DMS79 treated with DMSO at 0.1 percent for 48 hours (cell line): ENCODE results near the gene ZNF22.
A peak's percentile ranks its signal among the peaks of the same experiment; 100 is the strongest.

Source experiments
- DNase-seq: peaks from one replicate; lab custom pipeline; 2025; lab: John Stamatoyannopoulos, UW

Gene ZNF22

DNA sequence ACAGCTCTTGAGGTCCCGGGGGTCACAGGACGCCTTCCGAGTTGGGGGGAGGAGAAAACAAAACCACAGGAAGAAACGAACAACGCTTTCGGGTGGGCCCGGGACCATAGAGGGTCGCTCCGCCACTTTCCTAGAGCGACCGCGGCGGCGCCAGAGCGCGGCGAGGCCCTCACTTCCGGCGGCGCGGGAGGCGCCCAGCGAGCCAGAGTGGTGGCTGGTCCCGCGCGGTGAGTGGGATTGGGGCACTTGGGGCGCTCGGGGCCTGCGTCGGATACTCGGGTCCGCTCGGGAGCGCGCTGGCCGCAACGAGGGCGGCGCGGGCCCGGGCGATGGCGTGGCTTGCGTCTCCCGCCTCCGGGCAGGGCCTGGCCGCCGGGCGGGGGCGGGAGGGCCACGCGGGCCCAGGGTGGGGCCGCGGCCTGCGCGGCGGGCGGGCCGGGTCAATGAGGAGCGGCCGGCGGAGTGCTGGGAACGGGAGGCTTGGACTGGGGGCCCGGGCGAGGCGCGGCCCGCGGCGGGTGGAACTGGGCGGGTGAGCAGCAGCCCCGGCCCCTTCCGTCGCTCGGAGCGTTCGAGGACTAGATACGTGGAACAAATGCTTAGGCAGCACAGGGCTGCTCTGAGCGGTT, at the start of gene ZNF22:
Gene ZNF22, plus strand, starts transcription at position 172 of the 629 bp plus-strand sequence. CDS start 2,446 bp downstream, outside the sequence.
- peak; percentile 29 for DNase-seq

GRCh38 chr10:44951576-44952226, 49.0 kb upstream of the ZNF22 start:
- no peak for DNase-seq

DNA sequence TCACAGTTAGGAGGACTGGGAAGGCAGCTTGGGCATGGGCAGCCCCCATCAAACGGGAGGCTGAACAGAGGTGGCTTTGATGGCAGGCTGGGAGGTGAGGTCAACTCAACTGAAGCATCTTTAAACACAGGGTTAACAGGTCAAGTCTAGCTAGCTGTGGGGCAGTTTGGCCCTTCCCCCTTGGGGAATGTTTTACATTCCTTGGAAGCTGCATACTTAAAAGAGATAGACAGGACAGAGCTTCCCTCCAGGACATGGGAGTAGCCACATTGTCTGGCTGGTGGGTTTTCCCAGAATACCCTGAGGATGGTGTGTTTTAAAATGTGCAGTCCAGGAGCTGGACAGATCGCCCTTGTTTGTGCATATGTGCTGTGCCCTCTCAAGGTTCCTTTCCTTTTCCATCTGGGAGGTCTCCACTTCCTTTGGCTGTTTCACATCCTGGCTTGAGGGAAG, 47.9 kb upstream of the ZNF22 start:
- DNase-seq: no peak

GRCh38 chr10:44954042-44954441, 46.7 kb upstream of the ZNF22 start:
- DNase-seq: peak; percentile 5

DNA sequence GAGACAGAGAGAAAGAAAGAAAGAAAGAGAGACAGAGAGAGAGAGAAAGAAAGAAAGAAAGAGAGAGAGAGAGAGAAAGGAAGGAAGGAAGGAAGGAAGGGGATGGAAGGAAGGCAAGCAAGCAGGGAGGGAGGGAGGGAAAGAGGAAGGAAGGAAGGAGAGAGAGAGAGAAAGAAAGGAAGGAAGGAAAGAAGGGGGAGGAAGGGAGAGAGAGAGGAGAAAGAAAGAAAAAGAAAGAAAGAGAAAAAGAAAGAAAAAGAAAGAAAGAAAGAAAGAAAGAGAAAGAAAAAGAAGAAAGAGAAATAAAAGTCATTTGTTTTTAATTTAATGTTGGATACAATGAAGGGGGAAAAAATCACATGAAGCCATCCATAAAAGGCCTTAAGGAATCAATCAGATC, 45.8 kb upstream of the ZNF22 start:
- DNase-seq: no peak

- DNase-seq: no peak
Observed at GRCh38 chr10:44955413-44956070, 45.2 kb upstream of the ZNF22 start.

GRCh38 chr10:44956226-44956625, 44.5 kb upstream of the ZNF22 start:
- no peak for DNase-seq

DNA sequence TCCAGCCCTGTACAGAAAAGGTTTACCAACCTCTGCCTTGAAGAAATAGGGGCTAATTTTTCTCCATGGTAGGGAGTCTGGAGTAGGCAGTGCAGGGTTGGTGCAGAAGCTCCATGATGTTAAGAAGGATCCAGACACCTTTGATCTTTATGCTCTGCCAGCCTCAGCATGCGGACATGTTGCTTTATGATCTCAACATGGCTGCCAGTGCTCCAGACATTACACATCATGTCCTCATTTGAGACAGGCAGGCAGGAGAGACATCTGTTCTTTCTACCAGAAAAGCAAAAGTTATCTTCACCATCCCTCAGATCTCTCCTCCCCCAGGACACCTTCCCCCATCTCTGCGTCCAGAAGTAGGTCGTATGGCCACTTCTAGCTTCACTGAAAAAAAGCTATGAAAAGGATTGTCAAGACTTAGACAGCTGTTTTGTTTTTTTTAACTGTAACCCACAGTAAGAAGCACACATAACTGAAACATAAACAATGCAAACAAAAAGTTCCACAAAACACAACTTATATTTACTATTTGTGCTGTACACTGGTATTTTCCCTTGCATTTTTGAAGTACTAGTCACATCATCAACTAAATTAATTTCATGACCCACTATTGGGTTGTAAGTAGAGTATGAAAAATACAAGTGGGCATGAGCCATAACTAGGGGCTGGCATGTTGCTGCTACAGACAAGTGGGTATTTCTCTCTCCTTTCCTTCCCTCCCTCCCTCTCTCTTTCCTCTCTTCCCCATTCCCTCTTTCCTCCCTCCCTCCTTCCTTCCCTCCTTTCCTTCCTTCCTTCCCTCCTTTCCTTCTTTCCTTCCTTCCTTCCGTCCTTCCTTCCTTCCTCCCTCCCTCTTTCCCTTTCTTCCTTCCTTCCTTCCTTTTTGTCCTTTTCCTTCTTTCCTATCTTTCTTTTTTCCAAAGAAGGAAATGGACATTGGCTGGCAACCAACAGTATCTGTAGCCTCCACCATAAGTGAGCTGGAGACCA, 43.7 kb upstream of the ZNF22 start:
- DNase-seq: no peak

GRCh38 chr10:44958196-44958897, 42.4 kb upstream of the ZNF22 start:
- DNase-seq: no peak

DNA sequence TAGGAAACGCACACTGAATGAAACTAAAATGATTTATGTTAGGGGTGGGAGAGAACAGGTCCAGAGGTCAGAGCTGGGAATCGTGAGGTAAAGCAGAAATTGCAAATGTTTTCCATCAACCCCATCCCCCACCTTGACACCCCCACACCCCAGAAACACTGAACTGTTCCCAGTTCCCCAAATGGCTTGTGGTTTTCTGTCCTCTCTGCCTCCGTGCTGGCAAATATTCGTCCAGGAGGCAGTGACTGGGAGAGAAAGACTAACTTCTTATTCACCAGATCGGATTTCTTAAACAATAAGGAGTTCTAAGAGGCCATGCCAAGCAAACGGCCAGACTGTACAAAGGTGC, 41.9 kb upstream of the ZNF22 start:
- no peak for DNase-seq

GRCh38 chr10:44959247-44960087, 41.3 kb upstream of the ZNF22 start, which contains the start of gene RASSF4:
TSS of gene RASSF4 (plus strand) at chr10:44959802. CDS start at chr10:44970203, 10,401 bp downstream.
- DNase-seq: peak; percentile 32

DNA sequence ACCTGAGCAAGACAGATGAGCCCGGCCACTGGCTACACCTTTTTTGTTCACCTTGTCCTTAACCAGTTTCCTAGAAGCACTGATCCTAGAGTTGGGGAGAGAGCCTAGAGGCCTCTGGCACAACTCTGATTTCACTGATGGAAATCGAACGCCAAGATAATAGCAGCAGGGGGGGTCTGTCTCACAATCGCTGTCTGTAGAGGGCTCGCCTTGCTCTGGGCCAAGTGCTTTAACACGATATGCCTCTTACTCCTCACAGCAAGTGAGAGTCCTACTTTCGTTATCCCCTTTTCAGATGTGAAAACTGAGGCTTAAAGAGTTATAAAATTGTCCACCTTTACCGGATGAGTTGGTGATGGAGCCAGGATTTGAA, 40.6 kb upstream of the ZNF22 start:
- no peak for DNase-seq

- no peak for DNase-seq
Observed at GRCh38 chr10:44960482-44961229, 40.1 kb upstream of the ZNF22 start.

DNA sequence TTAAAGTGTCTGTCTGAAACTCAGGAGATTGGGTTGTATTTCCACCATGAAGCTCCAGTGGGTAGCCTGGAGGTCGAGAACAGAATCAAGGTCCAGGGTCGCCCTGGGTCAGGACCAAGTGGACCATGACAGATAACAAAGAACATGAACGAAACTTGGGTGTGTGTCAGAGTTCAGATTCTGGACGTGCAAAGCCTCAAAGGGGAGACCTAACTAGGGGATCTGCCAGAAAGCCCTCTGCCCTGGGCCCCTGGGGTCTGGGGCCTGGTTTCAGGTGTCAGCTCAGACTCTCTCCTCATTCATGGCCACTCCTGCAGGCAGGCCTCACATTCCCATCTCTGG, 39.5 kb upstream of the ZNF22 start:
- DNase-seq: no peak

DNA sequence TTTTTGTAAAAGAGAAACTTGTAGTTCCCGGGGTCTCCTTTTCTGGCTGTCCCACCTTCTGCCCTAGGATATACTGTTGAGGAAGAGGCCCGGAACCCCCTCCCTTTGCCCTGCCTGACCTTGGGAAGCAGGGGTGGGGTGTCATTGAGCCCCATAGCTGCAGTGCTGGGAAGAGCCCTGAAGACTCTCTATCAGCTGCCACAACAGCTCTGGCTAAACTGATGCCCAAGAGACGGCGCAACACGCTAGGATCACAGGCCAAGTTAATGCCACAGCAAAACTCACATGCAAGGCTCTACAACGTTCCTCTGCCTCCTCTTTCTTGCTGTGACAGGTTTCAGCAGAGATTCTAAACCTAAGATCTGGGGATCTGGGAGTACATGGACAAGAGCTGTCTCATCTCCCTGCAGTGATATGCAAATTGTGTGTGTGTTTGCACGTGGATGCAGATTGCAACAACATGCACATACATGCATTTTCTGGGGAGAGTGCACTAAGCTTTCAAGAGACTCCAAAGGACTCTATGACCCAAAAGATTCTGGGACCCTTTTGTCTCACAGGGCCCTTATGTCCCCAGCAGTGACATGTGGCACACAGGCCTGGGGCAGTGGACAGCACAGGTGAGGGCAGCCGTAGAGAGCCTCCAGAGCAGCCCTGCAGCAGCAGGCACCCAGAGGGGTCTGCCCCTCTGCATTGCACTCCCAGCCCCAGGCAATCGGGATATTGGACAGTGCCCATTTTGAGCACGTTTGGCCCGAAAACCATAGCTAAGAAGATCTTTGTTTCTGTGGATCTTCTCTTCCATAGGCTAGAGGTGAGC, 38.6 kb upstream of the ZNF22 start:
- no peak for DNase-seq

DNA sequence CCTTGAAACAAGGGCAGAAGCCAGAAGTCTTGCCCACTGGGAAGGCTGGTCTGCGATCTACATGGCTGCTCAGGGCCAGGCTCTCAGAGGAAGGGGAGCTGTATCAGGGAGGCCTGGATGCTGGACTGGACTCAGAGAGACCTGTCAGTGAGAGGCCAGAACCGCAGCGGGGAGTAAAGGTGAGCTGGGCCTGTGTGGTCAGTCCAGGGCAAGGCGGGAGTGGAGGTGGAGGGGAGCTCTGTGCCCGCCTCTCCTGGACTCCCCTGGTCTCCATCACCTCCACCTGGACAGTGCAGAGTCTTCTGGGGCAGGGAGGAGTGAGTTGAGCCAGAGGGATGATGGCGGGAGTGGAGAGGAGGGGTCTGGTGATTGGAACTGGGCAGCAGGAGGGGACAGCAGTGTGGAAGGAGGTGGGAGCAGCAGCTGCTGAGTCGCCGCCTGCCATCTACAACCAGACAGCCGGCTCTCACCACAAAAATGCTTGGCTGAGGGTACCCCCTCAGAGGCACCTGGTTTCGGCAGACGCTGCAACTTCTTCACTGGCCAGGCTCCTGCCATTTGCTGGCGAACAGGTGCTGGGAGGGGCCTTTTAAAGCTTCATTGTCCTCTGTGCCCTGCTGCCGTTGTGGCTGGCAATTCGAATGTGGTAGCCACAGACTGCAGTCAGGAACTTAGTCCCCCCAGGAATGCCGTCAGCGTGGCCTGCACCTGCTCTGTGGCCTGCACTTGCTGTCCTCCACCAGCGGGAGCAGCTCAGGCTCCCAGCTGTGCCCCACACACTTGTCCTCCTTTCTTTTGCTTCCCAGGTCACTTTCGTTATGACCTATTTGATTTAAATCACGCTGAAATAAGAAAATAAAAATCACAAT, 37.6 kb upstream of the ZNF22 start:
- DNase-seq: peak; percentile 79

DNA sequence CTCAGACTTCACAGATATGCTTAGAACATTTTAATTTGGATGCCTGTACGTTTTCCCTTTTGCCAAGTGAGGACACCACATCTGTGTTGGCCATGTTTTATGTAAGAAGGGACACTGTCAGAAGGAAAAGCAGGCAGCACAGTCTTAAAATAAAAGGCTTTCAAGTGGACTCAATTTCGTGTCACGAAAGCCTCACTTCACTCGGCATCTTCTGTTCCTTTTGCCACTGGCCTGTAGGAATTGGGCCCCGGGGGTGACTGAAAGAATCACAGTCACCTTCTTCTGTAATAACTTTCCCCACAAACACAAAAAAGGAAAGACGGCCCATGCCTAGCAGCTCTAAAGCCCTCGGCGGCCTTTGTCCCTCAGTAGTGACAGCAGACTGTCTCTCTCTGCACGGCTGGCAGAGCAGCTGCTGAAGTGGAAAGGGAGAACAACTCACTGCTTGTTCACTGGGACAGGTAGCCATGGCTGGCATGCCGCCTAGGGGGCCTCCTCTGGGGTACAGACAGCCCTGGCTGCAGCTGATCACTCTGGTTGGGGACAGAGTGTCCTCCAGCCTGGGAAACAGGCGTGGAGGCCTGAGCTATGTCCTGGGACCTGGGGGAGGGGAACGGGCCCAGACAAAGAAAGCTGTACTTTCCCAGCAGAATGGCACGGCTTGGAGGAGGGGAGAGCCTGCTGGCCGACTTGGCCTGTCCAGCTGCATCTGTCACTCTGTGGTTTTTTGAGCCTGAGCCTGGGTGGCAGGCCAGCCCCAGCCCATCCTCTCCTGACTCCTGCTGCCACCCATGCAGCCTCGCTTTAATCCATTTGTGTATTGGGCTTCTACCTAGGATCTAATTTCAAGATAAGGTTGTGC, 36.7 kb upstream of the ZNF22 start:
- peak; percentile 33 for DNase-seq
